NCI-H774 (cell line): ENCODE measurements around the gene MCC.
A peak's percentile ranks its signal among the peaks of the same experiment; 100 is the strongest.

Source experiments
- DNase-seq: peaks from one replicate; lab custom pipeline; 2025; lab: John Stamatoyannopoulos, UW

MCC gene

DNA sequence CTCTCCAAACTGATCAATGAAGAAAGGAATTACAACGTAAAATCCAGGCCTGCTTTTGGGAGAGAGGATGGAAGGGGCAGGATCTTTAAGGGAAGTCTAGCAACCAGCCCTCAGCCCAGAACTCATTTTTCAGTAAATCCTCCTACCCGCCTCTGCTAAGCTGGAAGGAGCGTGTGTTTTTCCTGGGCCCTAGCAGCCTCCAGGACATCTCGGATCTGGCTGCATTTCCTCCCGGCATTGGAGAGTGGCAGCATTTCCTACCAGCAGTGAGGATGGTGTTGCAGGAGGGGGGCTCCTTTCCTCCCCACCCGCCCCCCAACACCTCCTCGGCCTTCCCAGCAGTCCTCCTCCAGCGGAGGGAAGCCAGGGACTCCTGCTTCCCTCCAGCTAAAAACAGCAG, 457.1 kb downstream of the MCC start:
- DNase-seq, result no peak

DNA sequence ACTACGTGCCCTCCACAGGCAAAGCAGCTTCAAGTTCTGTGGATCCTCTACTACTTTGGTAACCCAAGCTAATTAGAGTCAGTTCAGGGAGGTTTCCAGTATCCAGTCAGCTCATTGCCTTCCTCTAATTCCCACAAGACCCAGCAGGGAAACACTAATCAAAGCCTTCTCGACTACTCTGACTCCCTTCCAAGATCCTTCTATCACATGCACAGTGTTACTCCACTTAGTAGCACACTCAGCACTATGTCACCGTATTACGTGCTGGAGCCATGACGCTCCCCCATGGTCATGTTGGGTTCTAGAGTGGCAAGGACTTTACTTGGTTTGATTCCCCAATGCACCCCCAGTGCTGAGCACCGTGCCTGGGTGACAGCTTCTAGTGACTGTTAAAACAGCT, 458.6 kb downstream of the MCC start:
- DNase-seq, result no peak

DNA sequence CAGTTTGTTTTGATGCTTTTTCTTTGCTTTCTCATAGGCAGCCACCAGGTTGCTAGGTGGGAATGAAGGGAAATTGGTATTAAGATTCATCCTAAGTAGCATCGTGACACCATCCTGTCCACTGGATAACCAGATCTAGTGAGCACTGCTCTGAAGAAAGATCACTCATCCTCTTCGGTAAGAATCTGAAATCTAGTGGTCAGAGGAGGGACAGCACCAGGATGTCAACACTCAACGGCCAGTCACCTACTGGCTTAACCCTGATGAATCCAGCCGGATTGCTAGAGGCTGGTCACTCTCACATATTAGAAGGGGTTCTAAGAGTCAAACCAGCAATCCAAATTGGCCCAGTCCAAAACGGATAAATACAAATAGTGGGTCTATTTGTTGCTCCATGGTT, 460.8 kb downstream of the MCC start:
- DNase-seq, result no peak

DNA sequence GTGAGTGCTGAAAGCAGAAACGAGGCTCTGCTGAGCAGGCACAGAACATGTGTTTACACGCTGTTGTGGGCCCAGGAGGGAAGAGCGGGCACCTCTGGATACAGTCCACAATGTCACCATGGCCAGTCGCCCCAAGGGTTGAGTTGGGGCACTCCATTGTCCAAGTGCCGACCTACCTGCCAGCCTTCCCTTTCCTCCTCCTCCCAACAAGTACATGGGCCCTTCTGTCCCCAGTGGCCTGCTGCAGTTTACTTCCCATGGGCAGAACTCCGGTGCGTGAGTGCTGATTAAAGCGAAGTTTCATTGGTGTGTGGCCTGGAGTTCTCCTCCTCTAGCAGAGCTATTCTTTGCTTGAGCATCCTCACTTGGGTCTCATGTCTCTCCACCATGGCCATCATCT, 461.2 kb downstream of the MCC start:
- no peak for DNase-seq

DNA sequence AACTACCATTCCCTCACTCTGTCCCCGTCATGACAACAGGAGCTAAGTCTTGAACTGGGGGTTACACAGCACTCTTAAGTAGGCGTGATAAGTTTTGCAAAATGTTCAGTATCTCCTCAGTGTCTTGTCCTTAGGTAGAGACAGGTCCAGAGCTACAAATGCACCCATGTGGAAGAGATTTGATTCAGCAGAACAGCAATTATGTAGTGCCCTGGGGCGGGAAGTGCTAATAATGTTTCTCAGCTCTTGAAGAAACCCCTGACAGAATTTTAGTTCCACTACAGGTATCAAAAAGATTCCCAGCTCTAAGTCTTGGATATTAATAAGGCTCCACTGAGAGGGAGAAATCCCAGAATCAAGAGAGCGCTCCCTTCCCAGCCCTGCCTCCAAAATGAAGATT, 462.0 kb downstream of the MCC start:
- DNase-seq, result no peak

DNA sequence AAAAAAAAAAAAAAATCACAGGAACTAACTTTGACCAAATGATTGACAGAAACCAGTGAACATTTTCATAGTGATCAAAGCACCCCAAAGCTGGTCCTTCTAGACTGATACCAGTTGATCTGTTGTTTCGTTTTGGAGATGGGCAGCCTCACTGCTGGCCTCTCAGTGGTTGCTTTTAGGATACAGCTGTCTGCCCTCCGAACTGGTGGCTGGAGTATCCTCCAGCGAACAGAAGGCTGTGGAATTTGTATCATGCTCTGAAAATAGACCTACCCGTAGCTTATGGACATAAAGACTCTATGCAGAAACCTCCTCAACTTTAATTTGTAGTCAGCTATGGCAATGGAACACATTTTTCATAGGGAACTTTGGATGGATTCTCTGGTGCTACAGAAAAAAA, 462.7 kb downstream of the MCC start:
- DNase-seq, result no peak

DNA sequence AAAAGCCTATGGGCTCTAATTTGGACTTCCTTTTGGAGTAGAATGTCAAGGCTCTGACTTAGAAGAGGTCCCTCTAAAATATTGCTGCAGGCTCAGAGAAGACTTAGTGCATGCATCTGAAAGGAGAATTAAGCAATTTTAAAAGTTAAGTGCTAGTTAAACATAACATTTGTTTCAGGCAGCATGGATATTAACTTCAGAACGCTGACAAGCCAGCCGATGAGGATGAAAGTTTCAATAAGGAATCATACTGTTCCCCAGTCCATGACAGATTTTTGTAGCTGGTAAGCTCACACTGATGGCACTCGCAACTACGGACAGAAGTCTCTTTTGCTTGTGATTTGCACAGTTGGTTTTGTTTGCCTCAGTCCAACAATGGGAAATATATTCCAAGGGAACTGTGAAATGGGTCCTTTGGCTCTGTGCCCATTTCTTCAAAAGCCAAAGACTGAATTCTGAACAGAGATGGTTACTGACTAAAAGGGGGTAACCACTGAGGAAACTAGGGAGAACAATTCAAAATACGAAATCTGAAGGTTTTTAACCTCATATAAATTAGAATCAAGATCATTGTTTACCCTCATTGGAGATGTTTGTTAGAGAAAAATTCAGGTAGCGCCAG, 464.1 kb downstream of the MCC start:
- DNase-seq, result no peak

DNA sequence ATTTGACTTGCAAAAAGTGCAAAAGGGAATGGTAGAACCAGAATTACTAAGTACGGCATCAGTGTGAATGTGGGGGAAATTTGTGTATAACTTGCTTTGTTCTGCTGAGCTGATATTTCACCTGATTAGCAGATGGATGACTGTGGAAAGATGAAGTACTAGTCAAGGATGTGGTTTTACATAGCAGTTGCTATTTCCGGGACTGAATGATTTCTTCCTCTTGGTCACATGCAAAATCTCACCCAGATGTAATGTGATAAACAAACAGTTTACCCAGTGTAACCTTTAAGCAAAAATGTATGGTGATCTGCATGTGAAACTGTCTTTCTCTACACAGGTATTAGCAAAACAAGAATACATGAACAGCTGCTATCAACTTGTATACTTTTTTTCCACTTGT, 465.6 kb downstream of the MCC start:
- DNase-seq, result no peak

DNA sequence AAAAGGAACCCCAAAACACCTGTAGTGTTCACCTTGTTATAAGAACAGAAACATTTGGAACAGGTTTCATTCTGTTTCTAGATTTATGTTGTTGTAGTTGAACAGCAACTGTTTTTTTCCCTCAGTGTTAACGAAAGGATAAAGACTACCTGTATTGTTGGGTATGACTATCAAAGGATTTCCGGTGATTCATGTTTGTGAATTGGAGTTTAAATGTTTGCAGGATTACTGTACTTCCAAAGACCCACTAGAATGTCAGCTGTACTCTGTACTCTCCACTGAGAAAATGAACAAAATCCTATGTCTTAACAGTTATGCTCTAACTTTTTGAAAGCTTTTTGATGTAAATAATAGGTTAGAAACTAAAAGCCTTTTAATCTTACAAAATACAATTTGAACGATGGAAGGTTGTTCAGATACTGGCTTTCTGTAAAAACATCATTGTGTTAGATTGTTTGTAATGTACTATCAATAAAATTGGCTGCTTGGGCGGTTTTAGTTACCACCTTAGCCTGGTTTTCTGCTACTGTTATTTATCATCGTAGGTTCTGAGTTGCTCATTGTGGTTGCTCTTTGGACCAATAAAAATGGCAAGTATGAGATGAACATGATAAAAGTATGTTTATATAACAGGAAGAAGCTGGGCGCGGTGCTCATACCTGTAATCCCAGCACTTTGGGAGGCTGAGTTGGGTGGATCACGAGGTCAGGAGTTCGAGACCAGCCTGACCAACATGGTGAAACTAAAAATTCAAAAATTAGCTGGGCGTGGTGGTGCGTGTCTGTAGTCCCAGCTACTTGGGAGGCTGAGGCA, 467.6 kb downstream of the MCC start:
- no peak for DNase-seq

DNA sequence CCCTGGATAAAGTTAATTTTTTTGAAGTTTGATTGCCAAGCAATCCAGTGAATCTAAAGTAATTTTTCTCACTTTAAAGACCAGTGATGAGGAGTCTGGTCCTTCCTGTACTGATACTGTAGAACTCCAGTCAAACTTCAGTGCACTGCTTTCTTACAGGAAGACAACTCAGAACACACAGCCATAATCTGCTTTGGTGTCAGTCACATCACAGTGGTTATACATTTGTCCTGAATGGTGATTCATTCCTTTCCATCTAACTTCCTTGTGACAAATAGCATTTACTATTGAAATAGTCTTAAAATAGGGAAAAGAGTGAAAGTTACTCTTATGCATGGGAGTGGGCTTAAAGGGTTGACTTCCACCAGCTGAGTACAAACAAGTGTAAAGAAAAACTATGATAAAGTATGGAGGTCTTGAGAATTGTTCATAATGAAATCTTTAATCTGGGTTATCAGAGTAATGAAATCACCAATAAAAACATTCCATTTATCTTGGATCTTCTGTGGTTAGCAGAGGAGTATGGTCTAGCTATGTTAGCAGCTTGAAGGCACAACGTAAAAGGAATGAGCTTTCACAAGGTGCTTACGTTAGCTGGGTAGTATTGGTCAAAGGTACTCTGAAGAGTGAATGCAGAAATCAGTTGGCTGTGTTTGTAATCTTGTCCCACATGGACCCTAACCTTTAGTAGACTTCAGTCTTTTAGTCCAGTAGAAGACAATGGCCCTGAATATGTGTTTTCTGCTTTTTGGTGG, 470.2 kb downstream of the MCC start:
- no peak for DNase-seq

DNA sequence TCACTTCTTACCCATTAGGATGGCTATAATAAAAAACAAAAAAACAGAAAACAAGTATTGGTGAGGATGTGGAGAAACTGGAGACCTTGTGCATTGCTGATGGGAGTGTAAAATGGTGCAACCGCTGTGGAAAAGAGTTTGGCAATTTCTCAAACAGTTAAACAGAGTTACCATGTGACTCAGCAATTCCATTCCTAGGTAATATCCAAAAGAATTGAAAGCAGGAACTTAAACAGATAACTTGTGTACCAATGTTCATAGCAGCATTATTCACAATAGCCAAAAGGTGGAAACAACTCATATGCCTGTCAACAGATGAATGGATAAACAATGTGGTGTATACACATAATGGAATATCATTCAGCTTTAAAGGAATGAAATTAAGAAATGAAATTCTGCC, 482.8 kb downstream of the MCC start:
- no peak for DNase-seq

DNA sequence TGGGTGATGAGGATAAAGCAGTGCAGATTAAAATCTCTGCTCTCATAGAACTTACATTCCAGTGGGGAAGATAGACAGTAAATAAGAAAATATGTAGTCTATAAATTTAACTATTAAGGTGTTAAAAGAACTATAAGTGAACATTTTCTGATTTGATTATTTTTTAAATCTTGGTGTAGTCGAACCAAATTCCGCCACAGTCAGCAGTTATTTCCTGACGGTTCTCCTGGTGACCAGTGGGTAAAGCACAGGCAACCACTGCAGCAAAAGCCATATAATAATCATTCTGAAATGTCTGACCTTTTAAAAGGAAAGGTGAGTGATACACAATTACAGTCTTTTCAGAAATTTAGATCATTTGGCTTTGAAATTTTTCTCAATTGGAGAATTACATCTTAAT, 484.5 kb downstream of the MCC start:
- DNase-seq, result no peak

DNA sequence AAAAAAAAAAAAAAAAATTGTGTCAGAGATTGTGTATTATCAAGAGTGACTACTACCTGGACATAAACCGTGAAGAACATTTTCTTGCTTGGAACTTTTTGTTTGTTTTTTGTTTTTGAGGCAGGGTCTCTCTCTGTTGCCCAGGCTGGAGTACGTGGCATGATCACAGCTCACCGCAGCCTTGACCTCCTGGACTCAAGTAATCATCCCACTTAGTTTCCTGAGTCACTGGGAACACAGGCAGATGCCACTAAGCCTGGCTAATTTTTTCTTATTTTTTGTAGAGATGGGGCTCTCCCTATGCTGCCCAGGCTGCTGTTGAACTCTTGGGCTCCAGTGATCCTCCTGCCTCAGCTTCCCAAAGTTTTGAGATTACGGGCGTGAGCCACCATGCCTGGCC, 485.8 kb downstream of the MCC start:
- DNase-seq, result no peak

DNA sequence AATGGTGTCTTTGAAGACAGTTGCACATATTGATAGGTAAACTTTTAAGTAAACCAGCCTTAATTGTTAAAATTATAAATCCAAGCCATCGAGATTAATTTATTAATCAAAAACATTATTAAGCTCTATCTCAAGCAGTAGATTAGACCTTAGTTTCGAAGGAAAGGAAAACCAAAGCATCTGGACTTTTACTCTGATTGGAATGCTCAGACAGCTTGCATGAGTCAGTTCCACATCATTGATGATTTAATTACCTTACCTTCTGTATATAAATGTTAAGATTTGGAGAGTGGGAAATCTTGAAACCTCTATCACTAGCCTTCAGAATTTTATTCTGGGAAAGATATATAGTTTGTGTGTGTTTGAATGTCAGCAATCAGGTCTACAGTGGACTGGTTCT, 487.8 kb downstream of the MCC start:
- DNase-seq, result no peak

DNA sequence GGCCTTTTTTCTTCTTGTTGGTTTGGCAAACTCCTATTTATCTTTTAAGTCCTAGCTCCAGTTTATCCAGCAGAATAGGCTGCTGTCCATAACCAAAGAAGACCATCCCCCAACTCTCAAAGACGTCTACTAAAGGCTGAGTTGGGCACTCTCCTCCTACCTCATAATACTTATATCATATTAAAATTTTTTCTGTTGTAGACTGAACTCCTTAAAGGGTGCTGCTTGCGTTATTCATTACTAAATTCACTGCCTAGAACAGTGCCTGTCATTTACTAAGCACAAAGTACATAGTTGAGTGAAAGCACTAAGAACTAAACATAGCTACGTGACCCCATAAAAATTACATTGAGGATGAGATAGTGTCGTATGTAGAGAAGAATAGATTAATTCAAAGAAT, 490.0 kb downstream of the MCC start:
- no peak for DNase-seq

DNA sequence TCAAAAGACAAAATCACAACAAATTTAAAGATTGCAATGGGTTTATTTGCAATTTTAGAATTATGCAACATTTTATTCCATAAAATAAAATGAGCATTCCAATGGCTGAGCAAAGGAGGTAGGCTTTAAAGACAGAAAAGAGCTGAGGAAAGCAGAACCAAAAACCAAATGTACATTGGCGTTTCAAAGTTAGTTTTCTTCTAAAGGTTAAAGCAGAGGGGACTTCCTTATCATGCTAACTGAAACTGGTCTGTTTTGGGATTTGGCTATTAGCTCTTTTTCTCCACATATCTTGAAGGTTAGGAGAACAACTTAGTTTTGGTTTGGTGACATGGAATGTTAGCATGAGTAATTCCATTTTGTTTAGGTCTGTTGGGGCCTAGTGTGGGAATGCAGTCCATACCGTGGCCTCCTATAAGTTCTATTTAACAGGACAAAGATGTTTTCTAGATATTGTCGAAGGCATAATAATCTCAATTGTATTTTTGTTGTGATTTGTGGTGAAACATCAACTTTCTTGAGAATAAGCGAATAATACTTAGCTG, 491.4 kb downstream of the MCC start:
- no peak for DNase-seq

DNA sequence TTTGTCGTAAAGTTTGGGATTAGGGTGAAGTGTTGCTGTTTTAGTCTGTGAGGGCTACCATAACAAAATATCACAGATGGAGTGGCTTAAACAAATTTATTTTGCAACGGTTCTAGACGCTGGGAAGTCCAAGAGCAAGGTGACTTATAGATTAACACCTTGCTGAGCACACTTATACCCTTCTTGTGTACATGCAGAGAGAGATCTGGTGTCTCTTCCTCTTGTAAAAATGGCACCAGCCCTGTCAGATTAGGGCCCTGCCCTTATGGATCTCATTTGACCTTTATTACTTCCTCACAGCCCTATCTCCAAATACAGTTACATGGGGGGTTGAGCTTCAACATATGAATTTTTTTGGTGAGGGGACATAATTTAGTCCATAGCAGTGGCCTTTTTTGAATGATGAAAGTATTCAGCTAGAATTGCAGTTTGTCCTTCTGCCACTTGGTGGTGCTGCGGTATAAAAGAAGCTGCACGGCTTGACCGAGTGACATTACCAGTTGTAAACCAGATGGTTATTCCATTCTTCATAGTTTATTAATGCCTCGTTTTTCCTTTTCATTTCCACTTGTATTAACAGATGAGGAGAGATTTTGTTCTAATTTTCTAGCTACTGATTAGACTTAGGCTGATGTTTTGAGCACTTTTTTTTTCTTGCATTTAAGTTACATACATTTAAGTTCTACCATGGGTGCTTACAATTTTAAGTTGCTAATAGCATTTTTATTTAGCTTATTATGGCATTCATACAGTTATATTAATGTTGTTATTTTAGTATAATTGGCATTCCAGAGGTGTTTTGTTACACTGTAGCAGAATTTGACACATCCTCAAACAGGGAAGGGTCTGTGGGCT, 492.3 kb downstream of the MCC start:
- DNase-seq, result no peak

DNA sequence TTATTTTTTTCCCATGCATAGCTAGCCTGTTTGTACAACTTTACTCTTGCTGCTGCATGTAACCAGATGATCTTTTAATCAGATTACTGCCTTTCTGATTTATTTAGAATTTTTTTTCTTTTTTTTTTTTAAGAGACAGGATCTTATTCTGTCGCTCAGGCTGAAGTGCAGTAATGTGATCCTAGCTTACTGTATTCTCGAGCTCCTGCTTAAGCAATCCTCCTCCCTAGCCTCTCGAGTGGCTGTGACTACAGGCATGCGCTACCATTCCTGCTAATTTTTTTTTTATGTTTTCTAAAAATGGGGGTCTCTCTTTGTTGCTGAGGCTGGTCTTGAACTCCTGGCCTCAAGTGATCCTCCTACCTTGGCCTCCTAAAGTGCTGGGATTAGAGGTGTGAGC, 502.0 kb downstream of the MCC start:
- no peak for DNase-seq

DNA sequence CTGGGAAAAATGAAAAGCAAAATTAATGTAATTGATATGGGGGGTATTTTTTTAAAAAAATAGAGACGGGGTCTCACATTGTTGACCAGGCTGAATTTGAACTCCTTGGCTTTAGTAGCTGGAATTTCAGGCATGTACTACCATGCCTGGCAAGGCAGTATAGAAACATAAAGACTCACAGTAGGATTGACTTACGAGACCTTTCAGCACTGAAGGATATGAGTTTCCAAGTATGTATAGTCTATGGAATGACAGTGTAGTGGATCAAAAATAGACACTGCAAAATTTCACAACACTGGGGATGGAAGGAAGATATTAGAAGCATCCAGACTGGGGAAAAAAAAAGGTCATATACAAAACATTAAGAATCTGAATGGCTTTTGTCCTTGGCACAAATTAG, 504.9 kb downstream of the MCC start:
- no peak for DNase-seq

DNA sequence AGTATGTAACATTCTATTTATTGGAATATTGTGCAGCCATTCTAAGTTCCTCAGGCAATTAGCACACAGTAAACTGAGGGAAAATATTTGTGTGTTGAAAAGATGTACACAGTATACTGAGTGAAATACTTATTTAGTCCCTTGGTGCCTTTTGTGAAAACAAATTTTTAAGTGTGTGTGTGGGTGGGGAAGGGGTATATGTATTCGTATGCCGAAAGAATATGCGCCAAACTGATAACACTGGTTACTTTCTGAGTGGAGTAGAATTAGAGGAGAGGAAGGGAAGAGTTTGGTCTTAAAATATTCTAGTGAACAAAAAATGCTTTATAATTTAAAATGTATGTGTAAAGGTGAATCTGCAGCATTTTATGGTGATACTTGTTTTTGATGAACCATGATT, 508.5 kb downstream of the MCC start:
- no peak for DNase-seq

DNA sequence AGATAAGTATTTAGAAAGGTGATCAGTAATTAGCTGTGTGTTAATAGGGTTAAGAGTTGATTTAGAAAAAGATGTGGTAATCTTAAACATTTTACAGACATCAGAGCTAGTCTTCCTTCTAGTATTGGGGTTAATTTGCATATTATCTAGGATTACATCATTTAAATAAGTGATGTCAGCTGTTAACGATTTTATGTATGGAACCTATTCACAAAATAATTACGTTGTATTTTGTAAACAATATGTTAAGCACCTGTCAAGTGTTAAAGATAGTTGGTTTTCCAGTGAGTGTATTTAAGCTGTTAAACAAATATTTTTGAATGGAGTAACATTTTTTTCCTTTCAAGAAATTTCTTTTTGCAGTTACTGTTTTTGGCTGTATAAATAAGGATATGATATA, 509.4 kb downstream of the MCC start:
- DNase-seq, result peak; percentile 7

DNA sequence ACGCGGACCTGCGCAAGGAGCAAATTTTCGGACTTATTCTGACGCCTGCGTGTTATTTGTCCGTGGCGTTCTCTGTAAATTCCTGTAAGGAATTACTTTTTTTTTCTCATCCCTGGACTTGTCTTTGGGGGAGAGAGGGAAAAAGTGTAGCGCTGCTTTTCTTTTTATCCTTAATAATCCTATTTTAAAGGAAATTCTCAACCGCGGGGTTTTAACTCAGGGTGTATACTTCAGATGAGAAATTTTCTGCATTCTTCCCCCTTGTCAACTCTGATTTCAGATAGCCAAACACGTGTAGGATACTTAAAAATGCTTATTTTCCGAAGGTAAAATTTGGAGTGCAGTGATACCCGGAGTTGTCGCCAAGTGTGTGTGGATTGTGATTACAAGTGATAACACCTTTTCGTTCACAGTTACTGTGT, 510.8 kb downstream of the MCC start:
- DNase-seq, result no peak
